Activated CD8-positive, alpha-beta T cell treated with anti-CD3 and anti-CD28 coated beads for 36 hours (primary cell): ENCODE data around the gene NUP98. TPM values are rescaled to one million over a fixed set of nuclear protein-coding genes. Genes with fewer than 3 reads are reported as not detected.

Source experiments
- ATAC-seq: fragments of 200-7000 bp; cut with Tn5 transposase; one replicate; pipeline ENCODE4 v1.10.0; 2021; ENCODE audit warnings: mild to moderate bottlenecking, moderate library complexity
- CTCF ChIA-PET: fragments of 350-600 bp; sonication (Branson Sonifier 250); formaldehyde crosslinking; loops from one replicate; lab custom pipeline; 2021; ENCODE audit warnings: antibody characterized with exemption; lab: Charles Lee
- POLR2A ChIA-PET: fragments of 350-600 bp; sonication (Branson Sonifier 250); formaldehyde crosslinking; loops from one replicate; lab custom pipeline; 2021; ENCODE audit warnings: antibody characterized with exemption; lab: Charles Lee
- DNase-seq: peaks from one replicate; pipeline ENCODE4 v3.0.0-alpha.2; 2020
- H3K27ac Mint-ChIP-seq: one replicate; pipeline ENCODE4 v1.8.0; 2021; ENCODE audit warnings: mild to moderate bottlenecking, mixed read lengths
- H3K27me3 Mint-ChIP-seq: one replicate; pipeline ENCODE4 v1.8.0; 2021; ENCODE audit warnings: mixed read lengths
- H3K36me3 Mint-ChIP-seq: one replicate; pipeline ENCODE4 v1.8.0; 2021; ENCODE audit warnings: low read depth, mixed read lengths
- H3K4me1 Mint-ChIP-seq: one replicate; pipeline ENCODE4 v1.8.0; 2021; ENCODE audit warnings: low read depth, mixed read lengths
- H3K4me3 Mint-ChIP-seq: one replicate; pipeline ENCODE4 v1.8.0; 2021; ENCODE audit warnings: mild to moderate bottlenecking, moderate library complexity, mixed read lengths
- H3K9me3 Mint-ChIP-seq: one replicate; pipeline ENCODE4 v1.8.0; 2021; ENCODE audit warnings: mixed read lengths
- CTCF ChIP-seq: fragments of 200-600 bp; IDR thresholded peaks from one replicate; pipeline ENCODE4 v1.8.0; 2022; ENCODE audit warnings: antibody characterized with exemption, mild to moderate bottlenecking
- intact Hi-C: fragments of 100-400 bp; cut with micrococcal nuclease; formaldehyde crosslinking; loops from one replicate; pipeline ENCODE4 v1.10.0; 2022
- total RNA-seq, 2 experiments: library from RNA; stranded (reverse); gene quantifications; one replicate each; pipeline ENCODE4 v1.2.3, GENCODE V29; 2021

NUP98 gene
- total RNA-seq = 10 to 100 TPM; 88.4 to 89.9 TPM

- DNase-seq = peak; percentile 100
- H3K4me3 Mint-ChIP-seq = peak within 1 kb of the TSS; percentile 90
- no peaks in the 10 kb centered on the region for H3K9me3 Mint-ChIP-seq
- peak; percentile 98 for ATAC-seq
- peaks cover 35% of the 10 kb centered on the region for H3K36me3 Mint-ChIP-seq
- peaks cover 43% of the 10 kb centered on the region for H3K4me1 Mint-ChIP-seq
- ChIA-PET CTCF (interaction anchor here (1.0 to 3.2 kb wide), 6 partner anchors 10 to 276 kb away, joined by 3 to 33 read pairs (median 4); partner anchors contain the start of gene PGAP2), POLR2A (interaction anchor here (0.7 to 3.5 kb wide), 4 partner anchors 10 to 57 kb away, joined by 3 to 25 read pairs (median 7); partner anchors contain the start of genes PGAP2 and STIM1)
- peak within 1 kb of the TSS; percentile 99 for H3K27ac Mint-ChIP-seq
- TF ChIP-seq CTCF = no peak
- intact Hi-C loops = loop anchor here (5.0 kb wide), 1 partner anchor 40 kb away; no protein-coding TSS in a partner anchor
- H3K27me3 Mint-ChIP-seq = no peaks in the 10 kb centered on the region
These were observed at the start of gene NUP98 for GRCh38 chr11:3797329-3798090. Gene NUP98 (minus strand): TSS chr11:3797554. CDS start chr11:3782117, 15,437 bp downstream.

- intact Hi-C loops = no loop called here
- ChIA-PET POLR2A (interaction anchor here (0.6 to 1.1 kb wide), 3 partner anchors 9 to 227 kb away, joined by 3 to 4 read pairs (median 4); partner anchors contain the start of gene STIM1), CTCF (interaction anchor here (0.7 to 26.5 kb wide), 4 partner anchors 7 to 227 kb away, joined by 3 to 775 read pairs (median 112); partner anchors contain the start of gene STIM1)
- Mint-ChIP-seq H3K36me3 (no peaks in the 10 kb centered on the region), H3K9me3 (no peaks in the 10 kb centered on the region), H3K4me1 (peaks cover 45% of the 10 kb centered on the region), H3K27me3 (no peaks in the 10 kb centered on the region), H3K4me3 (no peak overlapping the region), H3K27ac (peak overlapping the region; percentile 53)
- DNase-seq (no peak), ATAC-seq (no peak)
- no peak for TF ChIP-seq CTCF
These were observed 48.3 kb upstream of the NUP98 start for GRCh38 chr11:3845670-3846069.

GRCh38 chr11:3845246-3845645 lies 47.9 kb upstream of the NUP98 start:
- no peak for TF ChIP-seq CTCF
- DNase-seq (no peak), ATAC-seq (no peak)
- Mint-ChIP-seq H3K36me3 (no peaks in the 10 kb centered on the region), H3K27me3 (no peaks in the 10 kb centered on the region), H3K9me3 (no peaks in the 10 kb centered on the region), H3K4me3 (no peak overlapping the region), H3K27ac (peak overlapping the region; percentile 53), H3K4me1 (peaks cover 45% of the 10 kb centered on the region)
- intact Hi-C loops = no loop called here
- CTCF ChIA-PET = interaction anchor here (1.3 to 26.5 kb wide), 3 partner anchors 7 to 228 kb away, joined by 3 to 775 read pairs (median 221); partner anchors contain the start of gene STIM1
- POLR2A ChIA-PET = interaction anchor here (0.5 to 14.6 kb wide), 3 partner anchors 7 to 228 kb away, joined by 3 to 216 read pairs (median 4); partner anchors contain the start of gene STIM1

GRCh38 chr11:3843326-3843725 lies 46.0 kb upstream of the NUP98 start:
- no peak overlapping the region for H3K4me3 Mint-ChIP-seq
- H3K27me3 Mint-ChIP-seq = no peaks in the 10 kb centered on the region
- CTCF ChIA-PET = interaction anchor here (0.9 to 26.5 kb wide), 4 partner anchors 9 to 230 kb away, joined by 3 to 775 read pairs (median 112); partner anchors contain the start of gene STIM1
- intact Hi-C loops = loop anchor here (5.0 kb wide), 1 partner anchor 249 kb away; the partner anchor contains the start of gene RRM1
- H3K9me3 Mint-ChIP-seq = no peaks in the 10 kb centered on the region
- ATAC-seq (no peak), DNase-seq (no peak)
- POLR2A ChIA-PET = interaction anchor here (14.6 kb wide), 1 partner anchor 9 kb away, joined by 216 read pairs; the partner anchor contains the start of gene STIM1
- H3K27ac Mint-ChIP-seq = peak overlapping the region; percentile 75
- peaks cover 18% of the 10 kb centered on the region for H3K36me3 Mint-ChIP-seq
- TF ChIP-seq CTCF = no peak
- peaks cover 38% of the 10 kb centered on the region for H3K4me1 Mint-ChIP-seq
